OCI-LY1 (cell line): ENCODE data around the gene HOXB7.

Source experiments
- H2AFZ ChIP-seq: fragments of 200-600 bp; sonication (generic), shearing (Covaris generic); 2 replicates; pipeline ENCODE4 v1.6.0; 2014; ENCODE audit warnings: antibody characterized with exemption, mild to moderate bottlenecking, low read length
- H3F3A ChIP-seq: fragments of 200-600 bp; sonication (generic), shearing (Covaris generic); 2 replicates; pipeline ENCODE4 v1.6.0; 2014; ENCODE audit warnings: mild to moderate bottlenecking, antibody characterized with exemption, low read length, moderate library complexity; ENCODE audit not compliant: insufficient read depth
- H3K27ac ChIP-seq: fragments of 200-600 bp; sonication (generic); 2 replicates; pipeline ENCODE4 v1.5.1; 2014; ENCODE audit warnings: low read length, mixed run types, mild to moderate bottlenecking, low read depth; ENCODE audit not compliant: poor library complexity, severe bottlenecking
- H3K27me3 ChIP-seq: fragments of 200-600 bp; sonication (generic); 2 replicates; pipeline ENCODE4 v1.6.0; 2014; ENCODE audit warnings: antibody characterized with exemption, mild to moderate bottlenecking, low read length, moderate library complexity; ENCODE audit not compliant: insufficient read depth
- H3K36me3 ChIP-seq: fragments of 200-600 bp; sonication (generic); 2 replicates; pipeline ENCODE4 v1.6.1; 2014; ENCODE audit warnings: mild to moderate bottlenecking, antibody characterized with exemption, low read length, moderate library complexity, mixed read lengths; ENCODE audit not compliant: insufficient read depth
- H3K4me1 ChIP-seq: fragments of 200-600 bp; sonication (generic); 2 replicates; pipeline ENCODE4 v1.5.1; 2014; ENCODE audit warnings: mild to moderate bottlenecking, low read length, moderate library complexity; ENCODE audit not compliant: insufficient read depth, severe bottlenecking
- H3K4me2 ChIP-seq: fragments of 200-600 bp; sonication (generic), shearing (Covaris generic); 2 replicates; pipeline ENCODE4 v1.6.1; 2014; ENCODE audit warnings: low read length
- H3K4me3 ChIP-seq: fragments of 200-600 bp; sonication (generic); 2 replicates; pipeline ENCODE4 v1.5.1; 2014; ENCODE audit warnings: low read length, low read depth, mild to moderate bottlenecking, mixed read lengths; ENCODE audit not compliant: poor library complexity, severe bottlenecking
- H3K79me2 ChIP-seq: fragments of 200-600 bp; shearing (Covaris generic); 2 replicates; pipeline ENCODE4 v1.6.1; 2016; ENCODE audit warnings: mixed run types, low read length, mixed read lengths; ENCODE audit not compliant: insufficient read depth
- H3K9ac ChIP-seq: fragments of 200-600 bp; sonication (generic), shearing (Covaris generic); 2 replicates; pipeline ENCODE4 v1.6.1; 2014; ENCODE audit warnings: mild to moderate bottlenecking, low read length, mixed read lengths
- H3K9me2 ChIP-seq: fragments of 200-600 bp; sonication (generic), shearing (Covaris generic); 2 replicates; pipeline ENCODE4 v1.6.1; 2014; ENCODE audit warnings: low read depth, mild to moderate bottlenecking, low read length, mixed read lengths
- H3K9me3 ChIP-seq: fragments of 200-600 bp; shearing (Covaris generic); 2 replicates; pipeline ENCODE4 v1.6.1; 2014; ENCODE audit warnings: low read length, mixed read lengths
- H4K20me1 ChIP-seq: fragments of 200-600 bp; sonication (generic), shearing (Covaris generic); 2 replicates; pipeline ENCODE4 v1.6.0; 2016; ENCODE audit warnings: mild to moderate bottlenecking, low read length; ENCODE audit not compliant: insufficient read depth
- CTCF ChIP-seq: fragments of 200-600 bp; sonication (generic), shearing (Covaris generic); IDR thresholded peaks from 2 replicates; pipeline ENCODE4 v1.5.1; 2017; ENCODE audit warnings: mild to moderate bottlenecking, antibody characterized with exemption, low read length, moderate library complexity, mixed read lengths
- EZH2 ChIP-seq: fragments of 200-600 bp; sonication (generic), shearing (Covaris generic); IDR thresholded peaks from 2 replicates; pipeline ENCODE4 v1.8.0; 2017; ENCODE audit warnings: borderline replicate concordance, mixed run types, mild to moderate bottlenecking, antibody characterized with exemption, low read length, moderate library complexity, mixed read lengths

Gene HOXB7

GRCh38 chr17:48558831-48559121 is 52.0 kb downstream of the HOXB7 start:
- no peaks in the 10 kb centered on the region for H3K79me2 ChIP-seq
- H3K4me2 ChIP-seq = no peak overlapping the region
- H3K27me3 ChIP-seq = no peaks in the 10 kb centered on the region; the same call in 1 of the 2 replicates
- no peak for TF ChIP-seq CTCF
- no peak overlapping the region for H3K4me3 ChIP-seq
- H3K9me2 ChIP-seq = no peaks in the 10 kb centered on the region
- H3K9ac ChIP-seq = no peak overlapping the region
- no peaks in the 10 kb centered on the region for H3K9me3 ChIP-seq
- no peaks in the 10 kb centered on the region for H3K36me3 ChIP-seq
- no peaks in the 10 kb centered on the region for H3K4me1 ChIP-seq
- H3K27ac ChIP-seq = no peak overlapping the region
- no peaks in the 10 kb centered on the region for H3F3A ChIP-seq
- no peaks in the 10 kb centered on the region for H4K20me1 ChIP-seq
- no peak overlapping the region for H2AFZ ChIP-seq

GRCh38 chr17:48558057-48558830 is 52.6 kb downstream of the HOXB7 start:
- Histone ChIP-seq H2AFZ (no peak overlapping the region), H3K4me1 (no peaks in the 10 kb centered on the region), H3K36me3 (no peaks in the 10 kb centered on the region), H3K27ac (no peak overlapping the region), H3K4me2 (no peak overlapping the region), H3K79me2 (no peaks in the 10 kb centered on the region), H3F3A (no peaks in the 10 kb centered on the region), H3K9me2 (no peaks in the 10 kb centered on the region), H4K20me1 (no peaks in the 10 kb centered on the region), H3K27me3 (no peaks in the 10 kb centered on the region; the same call in 1 of the 2 replicates), H3K9me3 (no peaks in the 10 kb centered on the region), H3K4me3 (no peak overlapping the region), H3K9ac (no peak overlapping the region)
- no peak for TF ChIP-seq CTCF
- no peak for TF ChIP-seq EZH2
